ENCODE data around the gene PRKAR2B.
"Not testable (repeated sequence)": the region's sequence is repeated elsewhere in the genome, so short reads cannot be mapped to it uniquely, and the experiment has no call there.

Gene PRKAR2B

GRCh38 chr7:107048783-107049418 is 4.4 kb downstream of the PRKAR2B start:
- no peak for DNase-seq (ENCODE audit: low read depth, low spot score)

DNA sequence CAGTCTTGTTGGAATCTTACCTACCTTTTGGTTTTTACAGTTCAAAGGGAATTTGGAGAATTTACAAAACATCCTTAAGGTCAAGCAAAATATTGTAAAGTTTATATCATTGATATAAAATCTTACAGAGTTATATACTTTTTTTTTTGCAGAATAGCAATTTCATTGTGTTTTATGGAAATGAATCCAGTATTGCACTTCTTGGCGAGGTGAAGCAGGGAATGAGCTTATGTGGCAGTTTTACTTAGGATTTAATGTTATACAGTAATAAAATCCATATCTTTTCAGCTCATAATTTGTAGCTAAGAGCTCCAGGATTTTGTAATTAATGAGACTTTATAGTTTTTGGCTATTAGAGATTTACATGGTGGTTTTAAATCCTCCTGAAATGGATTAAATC is 5.0 kb downstream of the PRKAR2B start:
- DNase-seq (ENCODE audit: low read depth, low spot score): no peak

- no peak for DNase-seq (ENCODE audit: low read depth, low spot score)
Measured at GRCh38 chr7:107049971-107050532, 5.5 kb downstream of the PRKAR2B start.

DNA sequence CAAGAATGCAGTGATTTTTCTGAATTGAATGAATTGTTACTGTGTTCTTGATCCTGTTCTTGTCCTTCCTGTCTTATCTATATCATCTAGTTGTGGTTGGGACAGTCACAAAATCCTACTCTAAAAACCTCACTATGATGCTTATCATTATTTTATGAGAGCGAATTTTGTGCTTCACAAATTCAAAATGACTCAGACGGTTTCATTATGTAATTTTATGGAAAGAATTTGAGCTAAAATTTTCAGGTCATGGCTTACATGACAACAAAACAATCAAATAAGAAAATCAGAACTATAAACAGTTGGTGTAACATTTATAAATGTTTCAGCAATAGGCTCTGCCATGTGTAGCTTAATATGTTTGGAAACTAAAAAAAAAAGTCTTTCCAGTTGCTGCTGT is 6.9 kb downstream of the PRKAR2B start:
- DNase-seq (ENCODE audit: low read depth, low spot score): no peak

DNA sequence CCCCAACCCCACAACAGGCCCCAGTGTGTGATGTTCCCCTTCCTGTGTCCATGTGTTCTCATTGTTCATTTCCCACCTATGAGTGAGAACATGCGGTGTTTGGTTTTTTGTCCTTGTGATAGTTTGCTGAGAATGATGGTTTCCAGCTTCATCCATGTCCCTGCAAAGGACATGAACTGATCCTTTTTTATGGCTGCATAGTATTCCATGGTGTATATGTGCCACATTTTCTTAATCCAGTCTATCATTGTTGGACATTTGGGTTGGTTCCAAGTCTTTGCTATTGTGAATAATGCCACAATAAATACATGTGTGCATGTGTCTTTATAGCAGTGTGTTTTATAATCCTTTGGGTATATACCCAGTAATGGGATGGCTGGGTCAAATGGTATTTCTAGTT is 10.5 kb downstream of the PRKAR2B start:
- DNase-seq (ENCODE audit: low read depth, low spot score): not testable (repeated sequence)

GRCh38 chr7:107056058-107056457 is 11.6 kb downstream of the PRKAR2B start:
- not testable (repeated sequence) for DNase-seq (ENCODE audit: low read depth, low spot score)

DNA sequence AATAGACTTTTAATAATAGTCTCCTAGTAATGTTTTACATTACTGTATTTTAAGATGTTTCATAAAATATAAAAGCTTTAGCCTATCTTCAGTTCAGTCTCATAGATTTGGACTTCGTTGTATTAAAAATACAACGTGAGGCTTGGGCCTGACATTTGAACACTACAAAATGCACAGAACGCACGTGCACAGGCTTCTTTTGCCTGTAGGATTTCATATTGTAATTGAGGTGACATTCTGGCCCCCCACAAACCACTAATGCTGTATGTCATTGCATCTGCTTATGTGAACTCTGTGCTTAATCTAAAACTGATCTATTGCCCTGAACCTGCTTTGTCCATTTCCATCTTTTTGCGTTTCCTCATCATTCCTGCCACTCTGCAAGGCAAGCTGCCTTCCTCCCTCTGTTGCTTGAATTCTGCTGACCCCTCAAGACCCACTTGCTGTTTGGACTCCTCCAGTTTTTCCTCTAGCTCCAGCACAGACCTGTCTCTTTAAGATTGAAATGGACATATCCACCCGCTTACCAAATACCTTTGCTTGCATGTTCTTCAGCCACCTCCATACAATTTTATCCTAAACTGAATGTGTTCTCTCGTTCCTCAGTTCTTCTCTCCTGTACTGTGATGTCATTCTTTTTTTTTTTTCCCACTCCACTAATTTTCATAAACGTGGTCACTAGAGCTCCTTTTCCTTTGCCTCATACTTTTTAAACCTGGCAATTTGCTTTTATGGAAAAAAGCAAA is 12.4 kb downstream of the PRKAR2B start:
- no peak for DNase-seq (ENCODE audit: low read depth, low spot score)

DNA sequence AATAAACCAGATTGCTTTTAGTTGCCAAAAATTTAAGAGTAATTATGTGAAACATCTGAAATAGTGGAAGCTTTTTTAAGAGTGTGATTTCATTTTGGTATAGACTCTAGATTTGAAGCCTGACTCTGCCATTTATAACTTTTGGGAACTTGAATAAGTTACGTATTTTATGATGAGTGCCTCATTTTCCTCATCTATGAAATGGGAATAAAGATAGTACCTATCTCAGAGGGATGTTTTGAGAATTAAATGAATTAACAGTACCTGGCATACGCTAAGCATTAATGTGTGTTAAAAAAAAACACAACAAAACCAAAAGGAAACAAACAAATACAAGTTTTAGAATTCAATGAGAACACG is 12.9 kb downstream of the PRKAR2B start:
- DNase-seq (ENCODE audit: low read depth, low spot score): no peak

GRCh38 chr7:107059468-107059867 is 15.0 kb downstream of the PRKAR2B start:
- no peak for DNase-seq (ENCODE audit: low read depth, low spot score)

DNA sequence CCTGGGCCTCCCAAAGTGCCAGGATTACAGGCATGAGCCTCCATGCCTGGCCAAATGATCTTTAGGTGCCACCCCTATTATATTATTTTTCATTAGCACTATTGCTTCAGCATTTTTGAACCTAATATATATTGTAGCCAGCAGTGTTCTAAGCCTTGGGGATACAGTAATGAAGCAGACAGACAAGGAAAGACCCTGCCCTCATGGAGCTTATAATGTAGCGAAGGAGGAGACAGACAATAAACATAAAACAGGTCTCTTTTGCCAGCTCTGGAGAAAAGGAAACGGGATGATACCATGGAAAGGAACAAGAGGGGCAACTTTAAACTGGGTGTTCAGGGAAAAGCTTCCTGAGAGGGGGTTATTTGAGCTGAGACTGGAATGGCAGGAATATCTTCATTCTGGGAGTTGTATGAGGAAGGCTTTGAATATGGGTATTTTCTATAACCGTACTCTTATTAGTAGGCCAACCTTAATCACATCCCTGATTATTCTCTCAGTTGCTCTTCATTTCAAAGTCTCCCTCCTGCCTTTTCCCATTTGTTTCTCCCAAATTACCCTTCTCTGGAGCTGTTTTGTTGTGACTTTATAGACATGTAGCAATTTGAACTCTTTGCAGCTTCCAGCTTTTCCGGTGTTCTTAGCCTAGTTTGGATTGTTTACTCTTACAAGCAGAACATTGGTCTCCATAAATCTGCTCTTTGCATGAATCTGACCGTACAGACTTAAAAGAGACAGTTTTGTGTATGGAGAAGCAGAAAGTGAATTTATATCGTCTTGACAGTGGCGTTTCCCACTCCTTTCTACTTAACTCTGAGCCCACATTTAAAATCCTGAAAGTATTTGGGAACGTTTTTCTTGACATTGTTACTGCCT is 19.0 kb downstream of the PRKAR2B start:
- DNase-seq (ENCODE audit: low read depth, low spot score): no peak

GRCh38 chr7:107064255-107064654 is 19.8 kb downstream of the PRKAR2B start:
- DNase-seq (ENCODE audit: low read depth, low spot score): no peak

- DNase-seq (ENCODE audit: low read depth, low spot score): no peak
Measured at GRCh38 chr7:107065929-107066247, 21.4 kb downstream of the PRKAR2B start.

- DNase-seq (ENCODE audit: low read depth, low spot score): no peak
Measured at GRCh38 chr7:107068156-107068555, 23.7 kb downstream of the PRKAR2B start.

DNA sequence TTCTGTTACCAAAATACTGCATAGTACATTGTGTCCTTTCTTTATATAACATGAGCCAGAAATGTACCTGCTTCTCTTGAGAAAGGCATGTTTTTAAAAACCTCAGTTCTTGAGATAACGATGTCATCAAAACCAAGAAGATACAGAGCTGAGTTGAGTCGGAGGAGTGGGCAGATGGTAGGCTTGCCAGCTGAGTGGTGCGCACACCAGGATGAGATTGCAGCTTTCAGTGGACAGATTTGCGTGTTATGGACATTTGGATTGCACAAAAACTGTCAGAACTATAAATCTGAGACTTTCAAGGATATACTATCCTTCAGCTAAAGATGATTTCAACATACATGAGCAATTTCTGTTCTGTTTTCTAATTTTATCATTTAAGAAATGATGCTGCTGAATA is 25.0 kb downstream of the PRKAR2B start:
- no peak for DNase-seq (ENCODE audit: low read depth, low spot score)

GRCh38 chr7:107070710-107071109 is 26.2 kb downstream of the PRKAR2B start:
- no peak for DNase-seq (ENCODE audit: low read depth, low spot score)

GRCh38 chr7:107071129-107071528 is 26.6 kb downstream of the PRKAR2B start:
- DNase-seq (ENCODE audit: low read depth, low spot score): no peak

DNA sequence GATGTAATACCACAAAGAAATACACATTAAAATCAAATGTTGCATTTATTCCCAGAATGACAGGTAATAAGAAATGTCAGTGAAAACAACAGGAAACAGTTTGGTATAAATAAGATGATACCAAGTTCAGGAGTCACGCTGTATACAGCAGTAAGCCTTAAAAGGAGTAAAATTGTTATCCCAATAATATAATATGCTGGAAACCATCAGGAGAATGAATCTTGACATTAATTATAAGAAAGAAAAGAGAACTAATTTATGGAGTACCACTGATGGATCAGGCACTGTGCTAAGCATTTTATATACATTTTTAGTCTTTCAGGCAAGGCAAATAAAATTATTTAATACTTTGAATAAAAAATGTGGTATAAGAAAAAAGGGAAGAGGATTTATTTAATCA is 27.6 kb downstream of the PRKAR2B start:
- no peak for DNase-seq (ENCODE audit: low read depth, low spot score)

- no peak for DNase-seq (ENCODE audit: low read depth, low spot score)
Measured at GRCh38 chr7:107075863-107076574, 31.5 kb downstream of the PRKAR2B start.

GRCh38 chr7:107076781-107077698 is 32.5 kb downstream of the PRKAR2B start:
- no peak for DNase-seq (ENCODE audit: low read depth, low spot score)

DNA sequence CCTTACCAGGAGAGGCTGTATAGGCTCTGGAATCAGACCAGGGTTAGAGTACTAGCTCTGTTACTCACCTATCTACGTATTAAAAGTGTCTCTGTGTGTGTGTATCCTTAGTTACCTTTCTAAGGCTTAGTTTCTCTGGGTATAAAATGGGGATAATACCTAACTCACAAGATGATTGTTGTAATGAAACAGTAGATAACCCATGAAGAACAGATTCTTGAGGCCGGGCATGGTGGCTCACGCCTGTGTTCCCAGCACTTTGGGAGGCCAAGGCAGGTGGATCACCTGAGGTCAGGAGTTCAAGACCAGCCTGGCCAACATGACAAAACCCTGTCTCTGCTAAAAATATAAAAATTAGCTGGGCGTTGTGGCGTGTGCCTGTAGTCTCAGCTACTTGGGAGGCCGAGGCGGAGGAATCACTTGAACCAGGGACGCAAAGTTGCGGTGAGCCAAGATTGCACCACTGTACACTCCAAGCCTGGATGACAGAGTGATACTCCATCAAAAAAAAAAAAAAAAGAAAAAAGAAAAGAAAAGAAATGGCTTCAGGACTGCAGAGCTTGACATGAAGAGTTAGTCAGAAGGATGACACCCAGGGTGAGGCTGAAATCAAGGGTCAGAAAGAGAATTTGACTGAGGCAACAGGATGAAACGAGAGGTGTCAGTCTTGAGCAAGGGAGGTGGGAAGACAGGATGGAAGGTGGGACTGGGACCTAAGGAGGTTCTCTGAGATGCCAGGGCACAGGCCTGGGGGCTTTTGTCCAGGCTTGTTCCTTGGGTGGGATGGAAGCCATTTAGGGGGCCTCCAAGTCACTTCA is 33.4 kb downstream of the PRKAR2B start:
- DNase-seq (ENCODE audit: low read depth, low spot score): no peak
